Kidney epithelial cell (primary cell): Measurements from ENCODE around the gene STAT6. TPM values are rescaled to one million over a fixed set of nuclear protein-coding genes. Genes with fewer than 3 reads are reported as not detected.

Experiments used
- DNase-seq: peaks from one replicate; pipeline ENCODE4 v3.0.0-alpha.2; 2010; ENCODE audit warnings: low read depth
- H3K27me3 ChIP-seq: 2 replicates; pipeline ENCODE4 v1.6.0; 2011; ENCODE audit warnings: low read length; ENCODE audit not compliant: control insufficient read depth, insufficient read depth
- H3K36me3 ChIP-seq: 2 replicates; pipeline ENCODE4 v1.5.1; 2011; ENCODE audit warnings: low read length; ENCODE audit not compliant: control insufficient read depth, insufficient read depth
- H3K4me3 ChIP-seq: 2 replicates; pipeline ENCODE4 v1.5.1; 2011; ENCODE audit warnings: low read depth, mild to moderate bottlenecking, control low read depth, low read length
- total RNA-seq: library from RNA; depleted of rRNA; stranded (reverse); fragments of >200 nt; gene quantifications from 2 replicates; pipeline ENCODE4 v1.2.3, GENCODE V29; 2015
- TF ChIP-seq, protein P1 (sequence below): IDR thresholded peaks from 2 replicates; pipeline ENCODE4 v1.5.1; 2011; ENCODE audit warnings: mild to moderate bottlenecking, moderate library complexity, low read length, control low read depth, inconsistent platforms; ENCODE audit not compliant: insufficient read depth, poor library complexity, severe bottlenecking

STAT6 gene
- total RNA-seq, 1 donor from 2014 or later = 67.8 TPM

DNA sequence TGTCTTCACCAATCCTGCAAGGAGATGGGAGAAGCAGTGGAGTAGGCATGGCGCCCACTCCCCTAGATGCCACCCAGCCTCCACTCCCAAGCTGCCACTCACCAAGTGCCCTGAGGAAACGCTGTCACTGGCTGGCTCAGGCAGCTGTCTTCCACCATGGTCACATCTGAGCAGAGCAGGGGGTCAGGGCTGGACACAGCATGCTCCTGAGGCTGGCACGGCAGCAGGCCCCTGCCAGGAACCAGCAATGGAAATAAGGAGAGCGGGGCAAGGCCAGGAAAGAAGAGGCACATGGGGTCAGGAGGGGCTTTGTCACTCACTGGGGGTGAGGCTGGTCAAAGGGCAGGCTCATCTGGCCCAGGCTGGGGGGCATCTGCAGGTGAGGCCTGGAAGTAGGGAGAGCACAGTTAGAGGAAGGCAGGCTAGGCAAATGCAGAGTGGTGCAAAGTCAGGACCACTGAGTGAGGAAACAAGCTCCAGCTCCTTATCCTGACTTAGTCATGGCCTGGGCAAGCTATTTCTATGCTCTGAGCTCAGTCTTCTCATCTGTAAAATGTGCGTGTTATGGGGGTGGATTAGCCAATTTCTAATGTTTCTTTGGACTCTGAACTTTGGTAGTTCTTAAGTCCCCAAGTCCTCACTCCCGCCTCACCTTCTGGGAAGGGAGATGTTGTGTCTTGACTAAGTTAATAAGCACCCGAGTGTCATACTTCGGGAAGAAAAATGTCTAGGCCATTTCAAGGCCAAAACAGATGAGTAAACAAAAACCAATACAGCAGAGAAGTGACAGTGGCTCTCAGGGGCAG lies 14.2 kb downstream of the STAT6 start:
- TF ChIP-seq, protein P1, sequence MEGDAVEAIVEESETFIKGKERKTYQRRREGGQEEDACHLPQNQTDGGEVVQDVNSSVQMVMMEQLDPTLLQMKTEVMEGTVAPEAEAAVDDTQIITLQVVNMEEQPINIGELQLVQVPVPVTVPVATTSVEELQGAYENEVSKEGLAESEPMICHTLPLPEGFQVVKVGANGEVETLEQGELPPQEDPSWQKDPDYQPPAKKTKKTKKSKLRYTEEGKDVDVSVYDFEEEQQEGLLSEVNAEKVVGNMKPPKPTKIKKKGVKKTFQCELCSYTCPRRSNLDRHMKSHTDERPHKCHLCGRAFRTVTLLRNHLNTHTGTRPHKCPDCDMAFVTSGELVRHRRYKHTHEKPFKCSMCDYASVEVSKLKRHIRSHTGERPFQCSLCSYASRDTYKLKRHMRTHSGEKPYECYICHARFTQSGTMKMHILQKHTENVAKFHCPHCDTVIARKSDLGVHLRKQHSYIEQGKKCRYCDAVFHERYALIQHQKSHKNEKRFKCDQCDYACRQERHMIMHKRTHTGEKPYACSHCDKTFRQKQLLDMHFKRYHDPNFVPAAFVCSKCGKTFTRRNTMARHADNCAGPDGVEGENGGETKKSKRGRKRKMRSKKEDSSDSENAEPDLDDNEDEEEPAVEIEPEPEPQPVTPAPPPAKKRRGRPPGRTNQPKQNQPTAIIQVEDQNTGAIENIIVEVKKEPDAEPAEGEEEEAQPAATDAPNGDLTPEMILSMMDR = no peak
- peaks cover 5% of the 10 kb centered on the region for H3K36me3 ChIP-seq
- no peaks in the 10 kb centered on the region for H3K27me3 ChIP-seq
- DNase-seq = no peak
- H3K4me3 ChIP-seq = no peak overlapping the region

DNA sequence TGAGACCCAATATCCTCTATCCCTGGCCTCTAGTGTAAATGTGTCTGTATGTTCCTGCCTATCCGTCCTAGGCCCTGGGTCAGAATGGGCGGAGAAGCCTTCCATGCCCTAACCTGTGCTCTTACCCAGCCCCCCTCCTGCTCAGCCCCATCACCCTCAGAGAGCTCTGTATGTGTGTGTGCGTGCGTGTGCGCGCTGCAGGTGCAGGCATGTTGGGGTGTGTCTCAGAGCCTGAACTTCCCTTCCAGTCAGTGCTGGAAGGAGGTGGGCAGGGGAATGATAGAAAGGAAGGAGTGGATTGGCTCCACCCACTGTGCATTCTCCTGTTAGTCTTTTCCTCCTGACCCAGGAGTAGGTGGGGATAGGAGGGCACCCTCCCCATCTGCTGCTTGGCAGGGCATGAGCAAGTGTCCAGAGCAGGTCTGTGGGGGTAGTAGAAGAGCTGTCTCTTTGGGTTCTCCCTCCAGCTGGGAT lies 15.0 kb downstream of the STAT6 start:
- H3K4me3 ChIP-seq = no peak overlapping the region
- TF ChIP-seq, protein P1 = no peak
- H3K36me3 ChIP-seq = peaks cover 5% of the 10 kb centered on the region
- H3K27me3 ChIP-seq = no peaks in the 10 kb centered on the region
- no peak for DNase-seq

DNA sequence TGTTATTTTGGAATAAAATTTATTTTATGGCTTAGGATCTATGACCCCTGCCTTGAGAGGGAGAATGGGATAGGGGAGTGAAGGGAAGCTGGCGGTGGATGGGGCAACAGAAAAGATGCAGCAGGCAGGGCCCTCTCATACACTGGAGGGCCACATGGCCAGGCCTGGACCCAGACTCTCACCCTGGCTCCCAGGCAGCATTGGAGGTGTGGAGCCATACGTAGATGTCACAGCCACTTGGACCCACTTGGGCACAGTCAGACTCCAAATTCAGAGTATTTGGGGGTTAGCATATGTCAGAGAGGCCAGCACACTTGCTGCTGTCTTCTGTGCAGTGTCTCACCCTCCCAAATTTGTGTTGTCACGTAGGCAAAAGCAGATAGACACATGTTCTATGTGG lies 15.7 kb downstream of the STAT6 start:
- peaks cover 5% of the 10 kb centered on the region for H3K36me3 ChIP-seq
- no peak overlapping the region for H3K4me3 ChIP-seq
- DNase-seq = no peak

DNA sequence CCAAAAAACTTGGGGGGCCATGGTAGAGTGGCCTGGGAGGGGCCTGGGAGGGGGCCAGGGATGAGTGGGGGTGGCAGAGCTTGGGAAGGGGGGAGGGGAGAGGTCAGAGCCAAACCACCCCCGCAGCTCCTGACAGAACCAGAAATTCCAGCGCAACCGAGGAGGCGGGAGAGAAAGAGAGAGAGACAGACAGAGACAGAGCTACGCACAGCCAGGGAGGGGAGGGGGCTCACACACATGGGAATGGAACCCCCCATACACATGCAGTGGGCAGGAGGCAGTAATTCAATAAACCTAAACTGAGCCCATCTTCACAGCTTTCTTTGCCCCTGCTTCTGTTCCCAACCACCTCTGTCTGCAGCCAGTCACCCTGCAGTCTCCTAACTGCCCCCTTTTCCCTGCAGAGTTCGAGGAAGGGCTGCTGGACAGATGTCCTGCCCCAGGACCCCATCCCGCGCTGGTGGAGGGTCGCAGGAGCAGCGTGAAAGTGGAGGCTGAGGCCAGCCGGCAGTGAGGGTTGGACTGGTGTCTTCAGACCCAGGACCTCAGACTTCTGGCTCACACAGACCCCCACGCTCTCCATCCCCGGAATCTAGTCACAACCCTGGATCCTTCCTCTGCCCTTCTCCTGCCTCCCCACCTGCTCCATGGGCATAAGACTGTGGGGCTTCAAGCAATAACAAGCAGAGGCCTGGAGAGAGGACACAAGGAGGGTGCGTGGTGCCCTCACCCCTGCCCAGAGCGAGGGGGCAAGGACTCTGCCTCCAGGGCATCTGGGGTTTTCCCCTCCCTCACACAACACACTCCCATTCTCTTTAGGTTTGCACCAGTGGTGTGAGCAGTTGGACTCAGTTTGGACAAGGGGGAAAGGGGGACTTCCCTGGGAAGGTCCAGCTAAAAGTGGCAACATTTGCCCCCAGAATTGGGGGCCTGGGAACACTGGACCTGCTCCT lies 16.7 kb downstream of the STAT6 start:
- no peaks in the 10 kb centered on the region for H3K27me3 ChIP-seq
- TF ChIP-seq, protein P1 = no peak
- DNase-seq = no peak
- H3K4me3 ChIP-seq = no peak overlapping the region
- peaks cover 3% of the 10 kb centered on the region for H3K36me3 ChIP-seq

More for the DNA sequence above, 15.7 kb downstream of the STAT6 start:
- no peaks in the 10 kb centered on the region for H3K27me3 ChIP-seq
- TF ChIP-seq, protein P1 = no peak

DNA sequence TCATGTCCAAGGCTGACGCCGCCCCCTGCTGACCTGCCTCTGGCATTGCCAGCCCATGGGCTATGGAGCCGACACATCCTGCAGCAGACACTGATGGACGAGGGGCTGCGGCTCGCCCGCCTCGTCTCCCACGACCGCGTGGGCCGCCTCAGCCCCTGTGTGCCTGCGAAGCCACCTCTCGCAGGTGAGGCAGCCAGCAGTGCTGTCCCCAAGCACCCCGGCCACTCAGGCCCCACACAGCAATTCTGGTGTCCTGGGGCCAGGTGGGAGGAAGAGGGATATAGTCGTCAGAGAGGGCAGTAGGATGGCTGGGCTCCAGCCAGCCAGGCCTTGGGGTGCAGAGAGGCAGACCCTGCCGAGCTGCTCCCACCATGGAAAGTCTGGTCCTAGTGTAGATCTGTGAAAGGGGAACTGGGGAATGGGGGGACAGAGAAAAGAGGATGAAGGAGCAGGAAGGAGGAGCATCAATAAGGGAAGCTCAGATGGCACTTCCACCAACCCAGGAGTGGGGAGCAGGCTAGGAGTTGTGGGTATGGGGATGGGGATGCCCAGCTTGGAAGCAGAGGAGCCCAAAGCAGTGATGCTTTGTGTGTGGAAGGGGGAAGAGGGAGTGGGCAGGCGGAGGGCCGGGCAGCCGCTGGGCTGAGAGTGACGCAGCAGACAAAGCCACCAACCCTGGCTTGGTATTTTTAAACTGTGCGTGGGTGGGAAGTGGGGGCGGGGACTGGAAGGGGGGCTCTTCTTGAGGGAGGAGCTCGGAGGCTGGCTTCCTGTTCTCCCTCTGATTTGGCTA lies 17.6 kb downstream of the STAT6 start:
- H3K36me3 ChIP-seq = peaks cover 3% of the 10 kb centered on the region
- TF ChIP-seq, protein P1 = peak; percentile 76
- DNase-seq = no peak
- H3K27me3 ChIP-seq = no peaks in the 10 kb centered on the region
- no peak overlapping the region for H3K4me3 ChIP-seq
